A549 treated with ZK216348 at 1 μM for 4 hours (cell line): Measurements from ENCODE around the gene DCST1. TPM values are rescaled to one million over a fixed set of nuclear protein-coding genes. Genes with fewer than 3 reads are reported as not detected.

Experiments used
- total RNA-seq: library from RNA; stranded (reverse); fragments of 200-300 nt; extraction: Qiagen RNA extraction; gene quantifications from 5 replicates; pipeline ENCODE4 v1.2.3, GENCODE V29; 2022; ENCODE audit warnings: low read depth

DCST1 gene, protein sequence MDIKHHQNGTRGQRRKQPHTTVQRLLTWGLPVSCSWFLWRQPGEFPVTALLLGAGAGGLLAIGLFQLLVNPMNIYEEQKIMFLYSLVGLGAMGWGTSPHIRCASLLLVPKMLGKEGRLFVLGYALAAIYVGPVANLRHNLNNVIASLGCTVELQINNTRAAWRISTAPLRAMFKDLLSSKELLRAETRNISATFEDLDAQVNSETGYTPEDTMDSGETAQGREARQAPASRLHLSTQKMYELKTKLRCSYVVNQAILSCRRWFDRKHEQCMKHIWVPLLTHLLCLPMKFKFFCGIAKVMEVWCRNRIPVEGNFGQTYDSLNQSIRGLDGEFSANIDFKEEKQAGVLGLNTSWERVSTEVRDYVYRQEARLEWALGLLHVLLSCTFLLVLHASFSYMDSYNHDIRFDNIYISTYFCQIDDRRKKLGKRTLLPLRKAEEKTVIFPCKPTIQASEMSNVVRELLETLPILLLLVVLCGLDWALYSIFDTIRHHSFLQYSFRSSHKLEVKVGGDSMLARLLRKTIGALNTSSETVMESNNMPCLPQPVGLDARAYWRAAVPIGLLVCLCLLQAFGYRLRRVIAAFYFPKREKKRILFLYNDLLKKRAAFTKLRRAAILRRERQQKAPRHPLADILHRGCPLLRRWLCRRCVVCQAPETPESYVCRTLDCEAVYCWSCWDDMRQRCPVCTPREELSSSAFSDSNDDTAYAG
- total RNA-seq, result not detected in 5 replicates

DNA sequence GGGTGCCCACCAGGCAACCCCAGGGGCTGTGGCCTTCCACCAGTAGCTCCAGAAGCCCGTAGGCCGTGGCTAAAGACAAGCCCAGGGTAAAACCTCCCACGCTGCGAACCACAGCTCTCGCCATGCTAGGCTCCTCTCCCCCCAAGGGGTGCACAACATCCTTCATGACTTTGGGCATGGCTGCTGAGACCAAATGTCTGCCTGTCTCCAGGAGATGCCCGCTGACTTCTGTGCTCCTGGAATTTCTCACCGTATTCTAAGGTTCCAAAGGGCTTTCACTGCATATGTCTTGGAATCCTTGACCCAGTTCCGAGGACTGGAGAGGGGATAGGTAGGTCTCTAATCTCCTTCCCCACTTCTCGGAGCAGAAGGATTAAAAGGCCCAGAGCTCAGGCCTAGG is at the start of gene DCST1, which contains the start of gene DCST2:
Gene DCST1 (plus strand): TSS at position 301 of the 400 bp plus-strand sequence. CDS start 213 bp downstream, outside the sequence.
Gene DCST2 (minus strand): TSS at position 258 of the 400 bp plus-strand sequence. CDS start 80 bp downstream, at position 178.

DNA sequence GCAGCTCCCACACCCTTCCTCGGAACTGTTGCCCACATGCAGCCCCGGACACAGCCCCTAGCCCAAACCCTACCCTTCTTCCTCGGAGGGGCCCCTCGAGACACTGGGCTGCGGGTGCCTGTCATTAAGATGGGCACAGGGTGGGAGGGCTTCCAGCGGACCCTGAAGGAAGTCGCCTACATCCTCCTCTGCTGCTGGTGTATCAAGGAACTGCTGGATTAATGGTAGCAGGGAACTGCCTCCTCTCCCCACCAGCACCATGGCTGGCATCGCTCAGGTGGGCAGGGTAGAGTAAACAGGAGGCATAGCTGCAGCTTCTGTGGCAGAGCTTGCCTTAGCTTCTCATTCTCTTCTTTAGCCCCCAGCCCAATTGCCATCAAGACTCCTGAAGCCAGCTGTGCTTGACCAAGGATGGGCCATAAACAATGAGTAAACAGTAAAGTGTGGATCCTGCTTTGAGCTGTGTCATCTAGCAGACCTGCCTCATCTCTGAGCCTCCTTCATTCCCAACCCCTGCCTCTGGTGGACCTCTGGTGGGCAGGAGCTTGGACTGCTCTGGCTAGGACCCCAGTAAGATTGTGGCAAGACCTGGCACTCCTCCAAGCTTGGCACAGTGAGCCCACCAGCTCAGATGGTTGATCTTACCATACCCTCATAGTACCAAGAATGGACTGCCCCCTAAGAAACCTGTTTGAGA is 39.9 kb upstream of the DCST1 start, which contains the start of gene LENEP:
Gene LENEP (plus strand): TSS at position 15 of the 697 bp plus-strand sequence. CDS start 22 bp downstream, at position 37.

DNA sequence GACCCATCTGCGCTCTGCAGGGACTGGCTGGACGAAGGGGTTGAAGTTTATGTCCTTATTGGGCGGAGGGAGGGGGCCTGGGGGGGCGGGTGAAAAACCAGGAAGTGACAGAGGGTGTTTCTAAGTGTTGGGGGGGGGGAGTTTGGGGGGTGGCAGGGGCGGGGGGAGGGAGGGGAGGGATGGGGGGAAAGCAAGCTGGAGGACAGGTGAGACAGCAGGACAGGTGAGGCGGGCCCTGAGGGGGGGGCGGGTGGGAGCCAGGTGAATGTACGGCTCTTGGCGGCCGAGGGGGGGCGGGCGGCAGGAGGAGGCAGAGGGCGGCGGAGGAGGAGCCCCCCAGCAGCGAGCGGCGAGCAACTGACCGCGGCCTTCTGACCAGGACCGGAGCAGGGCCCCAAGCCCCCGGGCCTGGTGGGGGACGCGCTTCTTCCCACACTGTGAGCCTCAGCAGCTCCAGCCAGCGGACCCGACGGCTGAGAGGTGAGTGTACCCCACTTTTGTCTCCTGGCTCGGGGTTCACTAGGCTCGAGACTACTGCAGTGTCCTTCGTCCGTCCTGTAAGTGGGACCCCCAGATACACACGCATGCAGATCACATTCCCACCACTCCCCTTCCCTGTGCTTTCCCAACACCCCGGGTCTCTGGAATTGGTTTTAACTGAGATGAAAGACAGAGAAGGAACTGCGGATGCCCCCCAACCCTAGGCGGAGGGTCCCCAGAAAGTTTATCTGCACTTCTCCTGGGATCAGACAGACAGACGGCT is 31.0 kb upstream of the DCST1 start, which contains the start of gene ZBTB7B:
Gene ZBTB7B (plus strand): TSS at position 339 of the 763 bp plus-strand sequence. CDS start 11,859 bp downstream, outside the sequence.

DNA sequence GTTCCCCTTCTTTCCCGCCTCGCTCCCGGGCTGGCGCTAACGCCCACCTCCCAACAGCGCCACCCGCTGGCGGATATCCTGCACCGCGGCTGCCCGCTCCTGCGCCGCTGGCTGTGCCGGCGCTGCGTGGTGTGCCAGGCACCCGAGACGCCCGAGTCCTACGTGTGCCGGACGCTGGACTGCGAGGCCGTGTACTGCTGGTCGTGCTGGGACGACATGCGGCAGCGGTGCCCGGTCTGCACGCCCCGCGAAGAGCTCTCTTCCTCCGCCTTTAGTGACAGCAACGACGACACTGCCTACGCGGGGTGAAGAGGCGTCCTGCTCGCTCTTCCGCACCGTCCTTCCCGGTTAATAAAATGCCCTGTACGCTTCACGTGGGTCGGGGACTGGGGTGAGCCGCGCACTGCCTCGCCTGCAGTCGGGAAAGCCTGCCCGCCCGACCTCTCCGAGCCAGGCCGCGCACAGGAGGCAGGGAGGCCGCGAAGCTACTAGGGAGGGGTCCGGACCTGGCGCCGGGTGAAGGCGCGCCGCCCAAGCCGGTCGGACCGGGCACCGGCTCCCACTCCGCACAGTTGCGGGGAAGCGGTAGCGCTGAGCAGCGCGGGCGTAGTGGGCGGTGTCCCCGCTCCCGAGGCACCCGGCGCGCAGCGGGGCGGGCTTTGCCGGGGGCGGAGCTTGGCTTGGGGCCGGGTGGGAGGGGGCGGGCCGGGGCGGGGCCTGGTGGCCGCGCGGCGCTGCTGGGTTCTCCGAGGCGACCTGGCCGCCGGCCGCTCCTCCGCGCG is 17.1 kb downstream of the DCST1 start, which contains the start of gene ADAM15:
Gene ADAM15 (plus strand): TSS at position 757 of the 782 bp plus-strand sequence. CDS start 71 bp downstream, outside the sequence.

DNA sequence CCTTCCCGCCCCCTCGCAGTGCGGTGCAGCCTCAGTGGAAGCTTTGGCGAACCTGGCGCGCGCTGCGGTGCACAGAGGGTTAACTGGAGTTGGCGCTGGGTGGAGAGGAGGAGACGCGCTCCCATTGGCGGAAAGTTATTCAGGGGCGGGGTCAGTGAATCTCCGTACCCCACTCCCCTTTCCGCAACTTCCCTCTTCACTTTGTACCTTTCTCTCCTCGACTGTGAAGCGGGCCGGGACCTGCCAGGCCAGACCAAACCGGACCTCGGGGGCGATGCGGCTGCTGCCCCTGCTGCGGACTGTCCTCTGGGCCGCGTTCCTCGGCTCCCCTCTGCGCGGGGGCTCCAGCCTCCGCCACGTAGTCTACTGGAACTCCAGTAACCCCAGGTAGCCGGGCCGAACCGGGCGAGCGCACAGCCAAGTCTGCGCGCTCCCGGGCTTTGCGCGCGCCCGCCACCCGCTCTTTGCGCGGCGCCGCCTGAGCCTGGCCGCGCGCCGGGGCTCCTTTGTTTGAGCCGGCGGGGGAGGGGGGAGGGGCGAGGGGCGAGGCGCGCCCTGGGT is 30.0 kb downstream of the DCST1 start, which contains the start of gene EFNA4:
Gene EFNA4 (plus strand): TSS at position 191 of the 561 bp plus-strand sequence. CDS start 84 bp downstream, at position 275.

DNA sequence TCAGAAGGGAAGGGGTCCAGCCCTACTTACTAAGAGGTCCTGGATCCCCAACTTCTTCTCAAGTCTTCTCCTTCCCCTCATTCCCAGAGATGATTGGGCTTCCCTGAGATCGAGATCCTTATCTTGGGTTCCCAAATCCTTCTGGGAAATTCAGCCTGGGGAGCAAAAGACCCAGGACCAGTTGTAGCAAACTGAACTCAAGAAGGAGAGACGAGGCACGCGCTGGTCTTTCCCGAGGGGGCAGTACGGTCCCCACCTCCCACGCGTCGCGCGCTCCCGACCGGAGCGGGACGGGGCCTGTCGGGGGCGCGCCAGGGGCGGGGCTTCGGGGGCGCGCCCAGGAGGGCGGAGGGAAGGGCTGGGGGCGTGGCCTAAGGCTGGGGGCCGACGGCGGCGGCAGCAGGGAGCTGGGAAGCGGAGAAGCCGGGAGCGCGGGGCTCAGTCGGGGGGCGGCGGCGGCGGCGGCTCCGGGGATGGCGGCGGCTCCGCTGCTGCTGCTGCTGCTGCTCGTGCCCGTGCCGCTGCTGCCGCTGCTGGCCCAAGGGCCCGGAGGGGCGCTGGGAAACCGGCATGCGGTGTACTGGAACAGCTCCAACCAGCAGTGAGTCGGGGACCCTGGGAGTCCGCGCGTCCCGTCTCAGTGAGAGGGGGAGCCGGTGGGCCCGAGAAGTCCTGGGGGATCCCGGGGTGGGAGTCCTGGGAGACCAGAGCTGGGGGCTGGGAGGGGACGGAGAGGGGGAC is 45.0 kb downstream of the DCST1 start, which contains the start of gene EFNA3:
Gene EFNA3 (plus strand): TSS at position 369 of the 741 bp plus-strand sequence. CDS start 105 bp downstream, at position 474.

Other genes with a start within 250 kb of the DCST1 start
- gene KCNN3, start 163.5 kb upstream of the DCST1 start, total RNA-seq, result 0.01 to 0.09 TPM (median 0.07 TPM) in 4 of 5 replicates, not detected in the other
- 35.1 to 45.6 TPM (median 42.4 TPM) in 5 replicates for gene PMVK, start 97.1 kb upstream of the DCST1 start, total RNA-seq
- 9.6 to 16.8 TPM (median 14.3 TPM) in 5 replicates for gene PBXIP1, start 77.7 kb upstream of the DCST1 start, total RNA-seq
- 17.3 to 25.2 TPM (median 22.8 TPM) in 5 replicates for gene PYGO2, start 72.0 kb upstream of the DCST1 start, total RNA-seq
- 127 to 198 TPM (median 190 TPM) in 5 replicates for gene SHC1, start 63.1 kb upstream of the DCST1 start, total RNA-seq
- gene CKS1B, start 59.1 kb upstream of the DCST1 start, total RNA-seq, result 315 to 374 TPM (median 341 TPM) in 5 replicates
- gene FLAD1, start 50.5 kb upstream of the DCST1 start, total RNA-seq, result 32.7 to 48.4 TPM (median 44.8 TPM) in 5 replicates
- gene LENEP, start 40.2 kb upstream of the DCST1 start, total RNA-seq, result not detected in 5 replicates
- 23.6 to 45.7 TPM (median 42.3 TPM) in 5 replicates for gene ZBTB7B, start 31.0 kb upstream of the DCST1 start, total RNA-seq
- gene DCST2, start within 50 bp of the DCST1 start, total RNA-seq, result 0.47 to 0.72 TPM (median 0.64 TPM) in 4 of 5 replicates, not detected in the other
- 43.4 to 105 TPM (median 89.4 TPM) in 5 replicates for gene ADAM15, start 17.5 kb downstream of the DCST1 start, total RNA-seq
- 7.5 to 11.6 TPM (median 10.4 TPM) in 5 replicates for gene EFNA4, start 29.9 kb downstream of the DCST1 start, total RNA-seq
- gene EFNA3, start 45.0 kb downstream of the DCST1 start, total RNA-seq, result 5.0 to 6.2 TPM (median 5.8 TPM) in 5 replicates
- gene EFNA1, start 94.1 kb downstream of the DCST1 start, total RNA-seq, result 25.9 to 37.5 TPM (median 31.4 TPM) in 5 replicates
- 30.3 to 36.9 TPM (median 34.9 TPM) in 5 replicates for gene SLC50A1, start 102.0 kb downstream of the DCST1 start, total RNA-seq
- 48.3 to 103 TPM (median 102 TPM) in 5 replicates for gene DPM3, start 106.7 kb downstream of the DCST1 start, total RNA-seq
- gene KRTCAP2, start 139.5 kb downstream of the DCST1 start, total RNA-seq, result 165 to 271 TPM (median 248 TPM) in 5 replicates
- 1.0 to 3.1 TPM (median 1.8 TPM) in 5 replicates for gene TRIM46, start 140.0 kb downstream of the DCST1 start, total RNA-seq
- 6.7 to 10.8 TPM (median 9.2 TPM) in 5 replicates for gene THBS3, start 174.1 kb downstream of the DCST1 start, total RNA-seq
- 53.5 to 74.7 TPM (median 69.1 TPM) in 5 replicates for gene MTX1, start 174.9 kb downstream of the DCST1 start, total RNA-seq
- gene ENTREP3, start 221.7 kb downstream of the DCST1 start, total RNA-seq, result 20.0 to 40.0 TPM (median 36.8 TPM) in 5 replicates
- 79.1 to 127 TPM (median 126 TPM) in 5 replicates for gene SCAMP3, start 228.5 kb downstream of the DCST1 start, total RNA-seq
- 20.3 to 31.8 TPM (median 29.7 TPM) in 5 replicates for gene CLK2, start 239.7 kb downstream of the DCST1 start, total RNA-seq
- 2.0 to 6.6 TPM (median 5.5 TPM) in 5 replicates for gene HCN3, start 243.6 kb downstream of the DCST1 start, total RNA-seq